ENCODE results near the gene POP7.
A peak's percentile ranks its signal among the peaks of the same experiment; 100 is the strongest.

Gene POP7

GRCh38 chr7:100679129-100679926 lies 26.6 kb upstream of the POP7 start:
- no peak for DNase-seq

- no peak for DNase-seq
These were observed 25.9 kb upstream of the POP7 start for GRCh38 chr7:100679927-100680575.

DNA sequence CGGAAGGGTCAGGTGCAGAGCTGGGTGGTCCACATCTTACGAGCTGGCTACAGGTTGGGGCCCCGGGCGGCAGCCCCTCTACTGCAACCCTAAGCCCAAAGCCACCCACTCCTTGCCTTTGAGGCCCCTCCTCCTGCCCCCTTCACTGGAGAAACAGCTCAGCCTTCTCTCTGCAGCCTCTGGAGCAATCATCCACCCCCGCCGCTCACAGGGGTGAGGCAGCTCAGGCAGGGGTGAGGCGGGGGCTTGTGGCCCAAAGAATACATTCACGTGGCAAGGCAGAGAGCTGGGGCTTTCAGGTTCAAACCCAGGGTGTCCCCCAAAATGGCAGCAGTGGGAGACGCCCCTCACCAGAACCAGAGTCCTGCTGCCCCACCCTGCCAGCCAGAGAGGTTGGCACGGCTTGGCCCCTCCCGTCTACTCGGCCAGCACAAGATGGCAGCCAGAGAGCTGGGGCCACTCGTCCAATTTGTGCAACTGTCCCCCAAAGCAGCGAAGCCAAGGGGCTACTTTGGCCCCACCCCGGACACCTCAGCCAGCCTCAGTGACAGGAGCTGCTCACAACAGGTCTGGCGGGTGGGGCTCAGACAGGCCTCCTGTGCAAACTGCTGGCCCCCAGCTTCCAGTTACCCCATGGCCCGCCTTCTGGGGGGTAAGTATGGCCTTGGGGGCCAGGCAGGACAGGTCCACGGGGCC lies 25.2 kb upstream of the POP7 start:
- no peak for DNase-seq

DNA sequence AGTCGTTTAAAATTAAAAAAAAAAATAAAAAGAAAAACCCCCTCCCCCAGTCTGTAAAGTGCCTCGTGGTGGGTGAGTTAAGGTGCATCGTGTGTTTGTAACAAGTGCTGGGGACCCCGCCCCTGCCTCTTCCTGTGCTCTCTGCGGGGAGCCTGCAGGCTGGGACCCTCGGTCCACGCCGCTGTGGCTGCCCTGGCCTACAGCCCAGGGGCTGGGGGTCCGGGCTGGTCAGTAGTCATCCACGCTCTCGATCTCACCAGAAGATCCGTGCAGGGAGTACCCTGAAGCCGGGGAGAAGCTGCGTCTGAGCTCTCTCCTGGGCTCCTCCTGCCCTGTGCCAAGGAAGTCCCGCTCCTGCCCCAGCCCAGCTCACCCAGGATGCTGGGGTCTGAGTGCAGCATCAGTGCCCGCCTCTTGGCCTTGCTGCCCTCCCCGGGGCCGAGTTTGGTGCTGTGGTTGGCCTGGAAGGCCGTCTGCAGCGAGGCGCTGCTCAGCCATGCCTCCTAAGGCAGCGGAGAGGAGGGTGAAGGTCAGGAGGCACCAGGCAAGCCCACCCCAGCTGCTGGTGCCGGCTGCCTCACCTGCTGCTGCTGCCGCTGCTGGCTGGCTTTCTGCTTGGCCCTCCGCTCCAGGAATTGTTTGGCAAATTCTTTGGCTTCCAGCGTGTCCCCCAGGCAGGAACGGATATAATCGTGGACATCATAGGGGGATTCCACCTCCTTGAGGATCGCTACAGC lies 24.3 kb upstream of the POP7 start:
- no peak for DNase-seq

DNA sequence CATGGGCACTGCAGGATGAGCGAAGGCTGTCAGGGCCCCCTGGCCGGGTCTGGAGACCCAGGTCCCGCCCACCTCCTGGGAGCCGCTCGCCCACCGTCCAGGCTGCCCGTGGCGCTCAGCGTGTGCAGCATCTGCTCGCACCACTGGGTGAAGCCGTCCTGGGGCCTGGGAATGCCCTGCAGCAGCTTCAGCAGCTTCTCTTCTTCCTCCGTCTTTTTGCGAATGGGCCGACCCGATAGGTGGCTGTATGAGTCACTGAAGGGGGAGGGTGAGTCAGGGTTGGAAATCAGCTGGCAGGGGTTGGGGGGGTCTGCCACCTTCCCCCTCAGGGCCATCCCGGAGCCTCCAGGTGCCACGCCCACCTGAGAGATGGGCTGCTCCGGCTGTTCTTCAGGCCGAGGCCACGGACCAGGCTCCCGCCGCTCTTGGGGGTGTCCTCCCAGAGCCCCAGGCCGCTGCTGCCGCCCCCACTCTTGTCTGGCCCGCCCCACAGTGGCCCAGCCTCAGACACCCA lies 23.6 kb upstream of the POP7 start:
- DNase-seq = no peak

GRCh38 chr7:100682991-100683658 lies 22.8 kb upstream of the POP7 start:
- DNase-seq = peak; percentile 25

DNA sequence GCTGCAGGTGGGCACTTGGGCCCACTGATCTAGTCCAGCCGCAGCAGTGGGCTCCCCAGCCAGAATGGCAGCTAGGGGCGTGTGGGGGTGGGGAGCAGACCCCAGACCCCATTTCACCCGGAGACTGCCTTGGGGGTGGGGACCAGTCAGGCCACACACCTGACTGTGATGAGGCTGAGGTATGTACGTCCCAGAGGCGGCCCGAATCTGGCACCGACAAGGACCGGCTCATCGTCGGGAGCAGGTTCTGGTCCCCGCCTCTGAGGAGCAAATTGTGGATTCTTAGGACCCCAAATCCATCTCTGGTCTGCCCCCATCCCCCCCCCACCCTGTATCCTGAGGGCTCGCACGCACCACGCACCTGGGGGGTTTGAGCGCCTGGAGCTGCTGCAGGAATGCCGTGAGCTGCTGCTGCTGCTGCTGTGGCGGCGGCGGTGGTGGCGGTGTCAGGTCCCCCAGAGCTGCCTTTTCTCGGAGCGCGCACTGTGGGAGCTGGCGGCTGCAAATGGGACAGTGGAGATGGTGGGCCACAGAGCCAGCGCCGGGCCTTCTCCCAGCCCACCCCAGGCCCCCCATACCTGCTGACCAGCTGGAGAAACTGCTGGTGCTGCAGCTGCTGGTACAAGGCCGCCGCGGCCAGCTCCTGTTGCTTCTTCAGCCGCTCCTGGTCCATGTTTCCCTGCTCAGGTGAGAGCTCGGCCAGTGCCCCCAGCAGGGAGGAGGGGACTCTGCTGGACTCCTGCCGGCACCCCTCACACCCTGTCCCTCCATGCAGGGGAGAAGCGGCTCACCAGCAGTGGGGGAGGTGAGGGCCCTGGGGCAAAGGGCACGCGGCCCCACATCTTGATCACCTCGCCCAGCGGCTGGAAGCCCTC lies 22.0 kb upstream of the POP7 start:
- no peak for DNase-seq

- no peak for DNase-seq
These were observed 21.3 kb upstream of the POP7 start for GRCh38 chr7:100684534-100685042.

DNA sequence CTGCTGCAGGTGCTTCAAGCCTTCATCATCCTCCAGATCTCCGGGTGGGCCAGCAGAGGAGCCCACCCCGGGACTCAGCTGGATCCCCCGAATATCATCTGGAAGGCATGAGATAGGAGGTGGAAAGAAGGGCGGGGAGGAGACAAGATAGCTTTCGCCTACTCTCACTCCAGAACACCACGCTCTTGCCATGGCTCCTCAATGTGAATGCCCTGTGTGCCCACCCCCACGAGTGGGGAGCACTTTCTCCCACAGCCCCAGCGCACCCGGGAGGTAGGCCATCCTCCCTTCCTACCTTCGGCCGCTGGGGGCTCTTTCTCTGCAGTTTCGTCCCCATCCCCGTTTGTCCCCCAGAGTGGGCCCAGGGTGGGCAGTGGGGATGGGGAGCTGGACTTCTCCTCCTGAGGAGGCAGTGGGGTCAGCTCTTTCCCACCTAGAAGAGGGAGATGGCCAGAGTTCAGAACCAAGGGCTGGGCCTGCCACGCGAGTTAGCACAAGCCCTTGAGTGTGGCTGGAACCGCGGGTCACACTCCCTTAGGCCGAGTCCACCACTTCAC lies 20.8 kb upstream of the POP7 start:
- no peak for DNase-seq

GRCh38 chr7:100685631-100686145 lies 20.2 kb upstream of the POP7 start:
- no peak for DNase-seq

GRCh38 chr7:100686201-100686821 lies 19.6 kb upstream of the POP7 start:
- no peak for DNase-seq

DNA sequence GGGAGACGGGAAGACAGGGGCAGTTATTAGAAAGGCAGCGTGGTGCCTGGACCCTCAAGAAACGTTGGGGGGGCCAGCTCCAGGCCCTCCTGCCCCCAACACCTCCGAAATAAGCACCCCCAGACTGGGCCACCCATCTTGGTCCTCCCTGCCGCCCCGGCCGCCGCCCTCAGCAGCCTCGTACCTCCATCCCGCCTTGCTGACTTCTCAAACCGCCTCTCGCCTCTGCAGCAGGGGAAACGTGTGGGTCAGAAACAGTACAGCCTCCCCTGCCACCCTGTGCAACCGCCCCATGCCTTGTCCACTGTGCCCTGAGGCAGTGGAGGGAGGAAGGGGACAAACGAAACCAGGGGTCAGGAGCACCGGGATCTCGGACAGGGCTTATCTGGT lies 19.1 kb upstream of the POP7 start:
- DNase-seq = no peak

DNA sequence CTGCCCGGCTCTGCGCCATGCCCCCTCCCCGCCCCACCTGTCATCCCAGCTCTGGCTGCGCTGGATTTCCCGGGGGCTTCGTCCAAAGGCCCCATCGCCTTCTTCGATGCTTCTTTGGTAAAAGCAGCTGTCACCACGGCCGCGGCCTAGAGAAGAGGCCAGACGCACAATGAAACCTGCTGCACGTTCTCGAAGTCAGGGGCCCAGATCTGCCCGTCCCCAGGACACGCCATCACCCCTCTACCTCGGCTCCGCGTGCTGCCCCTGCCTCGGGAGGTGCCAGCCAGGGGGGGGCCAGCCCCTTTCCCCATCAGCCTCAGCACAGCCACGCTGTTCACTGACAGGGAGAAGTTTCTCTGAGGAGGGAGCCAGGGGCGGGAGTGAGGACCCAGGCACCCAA lies 18.7 kb upstream of the POP7 start:
- no peak for DNase-seq

DNA sequence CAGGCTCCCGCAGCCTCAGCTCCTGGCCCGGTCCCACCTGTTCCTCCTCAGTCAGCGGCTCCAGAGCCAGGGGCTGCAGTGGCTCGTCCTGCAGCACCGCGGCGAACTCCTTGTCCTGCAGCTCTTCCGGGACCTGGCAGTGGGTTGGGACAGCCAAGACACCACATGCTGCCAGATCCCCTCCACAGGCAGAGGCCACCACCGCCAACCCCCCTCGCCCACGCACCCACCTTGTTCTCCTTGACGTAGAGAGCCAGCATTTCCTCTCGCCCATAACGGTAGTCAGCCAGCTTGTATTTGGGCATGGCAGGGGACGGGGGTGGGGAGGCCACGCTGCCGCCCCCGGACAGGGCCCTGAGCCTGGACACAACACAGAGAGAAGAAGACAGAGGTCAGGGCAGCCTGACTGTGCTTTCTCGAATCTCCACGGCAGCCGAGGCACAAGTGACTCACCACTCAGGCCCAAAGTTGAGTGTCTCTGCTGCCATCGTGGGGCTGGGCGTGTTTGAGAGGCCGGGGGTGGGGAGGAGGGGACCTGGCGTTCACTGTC lies 18.1 kb upstream of the POP7 start:
- DNase-seq = no peak

GRCh38 chr7:100688326-100688860 lies 17.5 kb upstream of the POP7 start:
- DNase-seq = no peak

- DNase-seq = no peak
These were observed 16.4 kb upstream of the POP7 start for GRCh38 chr7:100689230-100690135.

GRCh38 chr7:100691676-100692577 lies 14.0 kb upstream of the POP7 start:
- peak; percentile 83 for DNase-seq
